SIG-M5 treated with dmso at 0.1 percent for 504 hours (cell line): Measurements from ENCODE around the gene GEN1.
"Not testable (repeated sequence)": the region's sequence is repeated elsewhere in the genome, so short reads cannot be mapped to it uniquely, and the experiment has no call there.

ENCODE experiments used
- DNase-seq: peaks from one replicate; lab custom pipeline; 2025; ENCODE audit not compliant: unreplicated experiment; lab: John Stamatoyannopoulos, UW

GEN1 gene

GRCh38 chr2:17821535-17822444, 67.9 kb downstream of the GEN1 start:
- no peak for DNase-seq

GRCh38 chr2:17822445-17823117, 68.6 kb downstream of the GEN1 start:
- no peak for DNase-seq

GRCh38 chr2:17823646-17824045, 69.7 kb downstream of the GEN1 start:
- DNase-seq = not testable (repeated sequence)

- DNase-seq = no peak
Measured at GRCh38 chr2:17827316-17827715, 73.4 kb downstream of the GEN1 start.

DNA sequence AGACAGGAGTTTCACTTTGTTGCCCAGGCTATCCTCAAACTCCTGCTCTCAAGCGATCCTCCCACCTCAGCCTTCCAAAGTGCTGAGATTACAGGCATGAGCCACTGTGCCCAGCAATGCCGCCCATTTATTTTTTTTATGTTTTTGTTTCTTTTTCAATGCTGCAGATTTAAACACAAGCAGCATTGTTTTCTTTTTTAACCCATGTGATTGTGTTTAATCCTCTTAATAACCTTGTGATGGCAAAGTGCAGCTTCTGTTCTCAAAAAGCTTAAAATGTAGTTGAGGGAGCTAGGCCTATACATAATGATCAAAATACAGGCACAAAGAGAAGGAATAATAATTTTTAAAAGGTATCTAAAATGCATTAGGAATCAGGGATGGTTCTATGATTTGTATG, 73.8 kb downstream of the GEN1 start:
- no peak for DNase-seq

DNA sequence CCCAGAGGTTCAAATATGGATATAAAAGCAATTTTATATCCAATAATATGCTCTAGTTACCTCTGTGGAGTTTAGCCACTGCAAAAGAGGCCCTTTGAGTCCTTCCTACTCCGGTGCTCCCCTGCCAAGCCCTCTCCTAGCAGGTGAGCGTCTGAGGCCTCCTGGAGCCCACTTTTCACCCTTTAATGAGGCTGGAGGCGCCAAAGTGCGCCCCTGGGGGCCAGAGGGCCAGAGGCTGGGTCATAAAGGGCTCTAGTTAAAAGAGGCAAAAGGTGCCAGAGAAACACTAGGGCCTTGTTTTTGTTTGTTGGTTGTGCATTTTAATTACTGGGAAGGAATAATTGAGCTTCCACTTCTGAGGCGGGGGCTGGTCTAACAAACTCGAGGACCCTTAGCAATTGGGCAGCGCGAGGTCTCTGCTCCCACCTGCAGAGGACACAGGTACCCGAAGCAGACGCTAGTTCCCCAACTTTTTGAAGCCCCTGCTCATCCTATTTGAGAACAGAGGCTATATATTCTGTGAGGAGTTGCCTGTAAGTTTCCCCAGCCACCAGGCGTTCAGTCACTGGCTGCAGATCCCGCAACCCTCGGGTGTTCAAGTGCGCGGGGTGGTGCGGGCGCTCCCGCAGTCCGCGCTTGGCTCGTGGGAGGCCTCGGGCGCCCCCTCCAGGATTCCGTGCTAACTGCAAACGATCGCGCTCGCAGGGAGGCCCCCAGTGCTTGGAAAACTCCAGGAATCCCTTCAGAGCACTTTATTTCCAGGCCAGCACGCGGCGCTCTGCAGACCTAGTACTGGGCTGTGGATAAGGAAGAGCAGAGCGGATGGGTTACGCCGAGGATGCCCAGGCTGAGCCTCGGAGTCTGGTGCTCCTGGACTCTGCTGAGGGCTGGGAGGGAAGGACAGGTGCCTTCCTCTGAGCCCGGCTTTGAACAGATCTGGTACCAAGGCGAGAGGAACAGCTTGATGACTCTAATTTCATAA, 76.4 kb downstream of the GEN1 start:
- peak; percentile 24 for DNase-seq

GRCh38 chr2:17835516-17835915, 81.6 kb downstream of the GEN1 start:
- no peak for DNase-seq
